Gastrocnemius medialis (tissue), 4 donors: ENCODE results near the gene THSD7B.

Source experiments
- POLR2A ChIP-seq, 2 donors: fragments of 450-650 bp; IDR thresholded peaks; one replicate each; pipeline ENCODE4 v1.6.1; 2017; ENCODE audit warnings: antibody characterized with exemption in 2 of 2, mild to moderate bottlenecking in 2 of 2, moderate library complexity in 2 of 2
- TF ChIP-seq, protein P1 (sequence below), 5 experiments: fragments of 450-650 bp in 3 of 5; fragments of 200-600 bp in 2 of 5; sonication (generic) in 2 of 5; IDR thresholded peaks in 4 of 5; conservative IDR thresholded peaks in 1 of 5; 1 replicate in 4 of 5; 2 replicates in 1 of 5; pipeline ENCODE4 v1.5.1; 2016 to 2019; ENCODE audit warnings: antibody characterized with exemption in 5 of 5, mild to moderate bottlenecking in 3 of 5, moderate library complexity in 3 of 5

DNA sequence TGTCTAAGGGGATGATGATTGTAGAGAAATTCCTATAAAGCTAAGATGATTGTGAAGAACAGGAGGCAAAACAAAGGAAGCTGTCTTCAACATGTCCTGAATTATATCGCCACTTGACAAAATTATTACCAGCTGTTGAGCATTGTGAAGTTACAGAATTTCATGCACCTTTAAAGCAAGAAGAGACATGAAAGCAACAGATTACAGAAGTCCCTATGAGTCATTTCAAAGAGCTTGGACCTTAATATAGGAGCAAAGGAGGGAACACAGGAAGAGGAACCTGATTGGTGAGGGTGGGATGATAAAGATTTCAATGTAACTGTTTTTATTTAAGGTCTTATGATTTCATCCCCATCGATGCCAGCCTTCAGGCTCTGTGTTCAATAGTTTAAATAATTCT is 672.0 kb downstream of the THSD7B start:
- TF ChIP-seq POLR2A (IDR thresholded peaks at IDR 0.05): no peak
- TF ChIP-seq, protein P1, sequence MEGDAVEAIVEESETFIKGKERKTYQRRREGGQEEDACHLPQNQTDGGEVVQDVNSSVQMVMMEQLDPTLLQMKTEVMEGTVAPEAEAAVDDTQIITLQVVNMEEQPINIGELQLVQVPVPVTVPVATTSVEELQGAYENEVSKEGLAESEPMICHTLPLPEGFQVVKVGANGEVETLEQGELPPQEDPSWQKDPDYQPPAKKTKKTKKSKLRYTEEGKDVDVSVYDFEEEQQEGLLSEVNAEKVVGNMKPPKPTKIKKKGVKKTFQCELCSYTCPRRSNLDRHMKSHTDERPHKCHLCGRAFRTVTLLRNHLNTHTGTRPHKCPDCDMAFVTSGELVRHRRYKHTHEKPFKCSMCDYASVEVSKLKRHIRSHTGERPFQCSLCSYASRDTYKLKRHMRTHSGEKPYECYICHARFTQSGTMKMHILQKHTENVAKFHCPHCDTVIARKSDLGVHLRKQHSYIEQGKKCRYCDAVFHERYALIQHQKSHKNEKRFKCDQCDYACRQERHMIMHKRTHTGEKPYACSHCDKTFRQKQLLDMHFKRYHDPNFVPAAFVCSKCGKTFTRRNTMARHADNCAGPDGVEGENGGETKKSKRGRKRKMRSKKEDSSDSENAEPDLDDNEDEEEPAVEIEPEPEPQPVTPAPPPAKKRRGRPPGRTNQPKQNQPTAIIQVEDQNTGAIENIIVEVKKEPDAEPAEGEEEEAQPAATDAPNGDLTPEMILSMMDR (IDR thresholded peaks at IDR 0.05 in 4 of 5, conservative IDR thresholded peaks at IDR 0.05 in 1 of 5): no peak
